Endothelial cell (in vitro differentiated cells): ENCODE data around the gene C6orf136. TPM values are rescaled to one million over a fixed set of nuclear protein-coding genes. Genes with fewer than 3 reads are reported as not detected.
A peak's percentile ranks its signal among the peaks of the same experiment; 100 is the strongest.
"Not testable (repeated sequence)": the region's sequence is repeated elsewhere in the genome, so short reads cannot be mapped to it uniquely, and the experiment has no call there.

Experiments used
- DNase-seq: peaks from one replicate; pipeline ENCODE4 v3.0.0; 2021; ENCODE audit warnings: low spot score
- H3K27ac Mint-ChIP-seq: one replicate; pipeline ENCODE4 v1.8.0; 2021; ENCODE audit warnings: mixed read lengths, inconsistent platforms; ENCODE audit not compliant: unreplicated experiment
- H3K27me3 Mint-ChIP-seq: one replicate; pipeline ENCODE4 v1.8.0; 2021; ENCODE audit warnings: mild to moderate bottlenecking, moderate library complexity, mixed read lengths, inconsistent platforms; ENCODE audit not compliant: unreplicated experiment
- H3K36me3 Mint-ChIP-seq: one replicate; pipeline ENCODE4 v1.8.0; 2021; ENCODE audit warnings: mild to moderate bottlenecking, low read depth, mixed read lengths, inconsistent platforms; ENCODE audit not compliant: unreplicated experiment
- H3K4me1 Mint-ChIP-seq: one replicate; pipeline ENCODE4 v1.8.0; 2021; ENCODE audit warnings: mild to moderate bottlenecking, mixed read lengths, inconsistent platforms; ENCODE audit not compliant: unreplicated experiment
- H3K4me3 Mint-ChIP-seq: one replicate; pipeline ENCODE4 v1.8.0; 2021; ENCODE audit warnings: mild to moderate bottlenecking, mixed read lengths, inconsistent platforms; ENCODE audit not compliant: unreplicated experiment
- H3K9me3 Mint-ChIP-seq: one replicate; pipeline ENCODE4 v1.8.0; 2021; ENCODE audit warnings: mixed read lengths, inconsistent platforms; ENCODE audit not compliant: unreplicated experiment
- total RNA-seq: library from RNA; stranded (reverse); fragmentation: NEBNext Ultra II Directional; extraction: Animal tissue kit (Norgen Biotek cat#: 25700); gene quantifications from one replicate; pipeline ENCODE4 v1.2.1, GENCODE V29; 2021; ENCODE audit not compliant: unreplicated experiment
- TF ChIP-seq, protein P1 (sequence below): fragments of 200-600 bp; sonication (generic); IDR thresholded peaks from one replicate; pipeline ENCODE4 v1.5.0; 2021; ENCODE audit warnings: antibody characterized with exemption; ENCODE audit not compliant: unreplicated experiment

The C6orf136 gene
- total RNA-seq, 1 donor from 2014 or later: 15.1 TPM

DNA sequence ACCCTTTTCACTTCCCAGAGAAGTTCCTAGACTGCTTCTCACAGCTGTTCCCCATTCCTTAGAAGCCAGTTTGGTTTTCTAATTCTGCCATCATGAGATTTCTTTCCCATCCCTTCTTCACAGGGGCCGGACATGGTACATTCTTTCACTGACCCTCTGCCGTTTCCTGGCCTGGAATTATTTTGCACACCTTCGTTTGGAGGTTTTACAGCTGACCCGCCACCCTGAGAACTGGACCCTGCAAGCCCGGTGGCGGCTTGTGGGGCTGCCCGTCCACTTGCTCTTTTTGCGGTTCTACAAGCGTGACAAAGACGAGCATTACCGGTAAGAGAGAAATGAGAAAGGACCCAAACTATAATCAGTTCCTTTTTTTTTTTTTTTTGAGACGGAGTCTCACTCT is 4.2 kb downstream of the C6orf136 start:
- Mint-ChIP-seq H3K27ac (no peak overlapping the region), H3K27me3 (peaks cover 1% of the 10 kb centered on the region), H3K4me3 (no peak overlapping the region), H3K36me3 (peaks cover 38% of the 10 kb centered on the region), H3K9me3 (no peaks in the 10 kb centered on the region), H3K4me1 (peaks cover 19% of the 10 kb centered on the region)
- no peak for DNase-seq
- TF ChIP-seq, protein P1, sequence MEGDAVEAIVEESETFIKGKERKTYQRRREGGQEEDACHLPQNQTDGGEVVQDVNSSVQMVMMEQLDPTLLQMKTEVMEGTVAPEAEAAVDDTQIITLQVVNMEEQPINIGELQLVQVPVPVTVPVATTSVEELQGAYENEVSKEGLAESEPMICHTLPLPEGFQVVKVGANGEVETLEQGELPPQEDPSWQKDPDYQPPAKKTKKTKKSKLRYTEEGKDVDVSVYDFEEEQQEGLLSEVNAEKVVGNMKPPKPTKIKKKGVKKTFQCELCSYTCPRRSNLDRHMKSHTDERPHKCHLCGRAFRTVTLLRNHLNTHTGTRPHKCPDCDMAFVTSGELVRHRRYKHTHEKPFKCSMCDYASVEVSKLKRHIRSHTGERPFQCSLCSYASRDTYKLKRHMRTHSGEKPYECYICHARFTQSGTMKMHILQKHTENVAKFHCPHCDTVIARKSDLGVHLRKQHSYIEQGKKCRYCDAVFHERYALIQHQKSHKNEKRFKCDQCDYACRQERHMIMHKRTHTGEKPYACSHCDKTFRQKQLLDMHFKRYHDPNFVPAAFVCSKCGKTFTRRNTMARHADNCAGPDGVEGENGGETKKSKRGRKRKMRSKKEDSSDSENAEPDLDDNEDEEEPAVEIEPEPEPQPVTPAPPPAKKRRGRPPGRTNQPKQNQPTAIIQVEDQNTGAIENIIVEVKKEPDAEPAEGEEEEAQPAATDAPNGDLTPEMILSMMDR: no peak

DNA sequence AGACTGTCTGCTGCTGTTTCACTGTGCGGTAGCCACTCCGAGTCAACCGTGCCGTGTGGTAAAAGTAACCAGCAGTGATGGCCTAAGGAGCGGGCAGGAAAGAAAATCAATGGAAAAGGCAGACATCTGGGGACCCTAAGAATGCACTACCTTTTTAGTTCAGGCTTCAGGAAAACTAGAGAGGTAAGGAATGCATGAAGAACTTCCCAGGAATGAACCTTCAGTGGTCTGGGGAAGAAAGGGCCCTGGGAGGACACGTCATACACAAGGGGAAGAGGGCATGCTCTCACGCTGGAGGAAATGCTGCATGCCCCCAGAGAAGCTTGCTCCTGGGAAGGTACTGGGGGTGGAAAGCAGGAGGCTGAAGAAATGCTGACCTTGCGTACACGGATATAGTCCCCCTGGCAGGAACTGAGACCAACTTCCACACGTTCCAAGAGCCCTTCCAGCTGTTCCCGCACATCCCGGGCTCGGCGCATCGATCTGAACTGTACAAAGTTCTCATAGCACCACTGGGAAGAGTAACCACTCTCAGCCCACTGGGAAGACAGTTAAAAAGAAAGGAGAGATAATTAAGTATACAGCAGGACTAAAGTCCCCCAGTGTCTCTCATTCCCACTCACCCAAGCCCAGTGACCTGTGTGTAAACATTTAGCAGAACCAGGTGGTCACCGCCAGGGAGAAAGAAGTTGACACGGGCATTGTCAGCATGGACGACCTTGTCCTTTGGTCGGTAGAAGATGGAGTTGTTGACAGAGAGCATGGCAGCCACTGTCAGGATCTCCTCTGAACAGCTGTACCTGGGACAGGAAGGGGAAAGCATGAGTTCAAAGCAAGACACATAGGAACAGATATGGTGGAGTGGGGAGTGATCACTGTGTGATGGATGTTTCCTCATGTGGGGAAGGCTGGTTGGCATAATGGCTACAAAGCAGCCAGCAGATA is 8.1 kb downstream of the C6orf136 start:
- peak overlapping the region; percentile 48 for H3K27ac Mint-ChIP-seq
- H3K27me3 Mint-ChIP-seq: peaks cover 8% of the 10 kb centered on the region
- peaks cover 22% of the 10 kb centered on the region for H3K4me1 Mint-ChIP-seq
- TF ChIP-seq, protein P1: no peak
- no peaks in the 10 kb centered on the region for H3K9me3 Mint-ChIP-seq
- peak overlapping the region; percentile 75 for H3K4me3 Mint-ChIP-seq
- no peak for DNase-seq
- peaks cover 53% of the 10 kb centered on the region for H3K36me3 Mint-ChIP-seq

DNA sequence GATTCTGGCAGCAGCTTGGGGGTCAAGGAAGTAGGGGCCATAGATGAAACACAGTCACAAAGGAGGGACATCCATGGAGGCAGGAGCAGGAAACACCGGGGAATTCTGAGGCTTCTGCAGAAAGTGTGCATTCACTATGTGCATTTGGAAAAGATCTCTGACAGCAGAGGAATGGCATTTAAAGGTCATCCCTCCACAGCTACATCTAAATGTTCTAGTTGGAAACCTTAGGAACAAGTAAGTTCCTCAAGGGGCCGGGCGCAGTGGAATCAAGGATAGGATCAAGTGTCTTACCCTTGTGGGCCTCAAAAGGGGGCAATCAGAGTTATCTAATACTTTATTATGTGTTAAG is 8.8 kb downstream of the C6orf136 start:
- DNase-seq: no peak
- no peaks in the 10 kb centered on the region for H3K9me3 Mint-ChIP-seq
- H3K4me3 Mint-ChIP-seq: peak overlapping the region; percentile 14
- TF ChIP-seq, protein P1: no peak
- peak overlapping the region; percentile 20 for H3K27ac Mint-ChIP-seq
- peaks cover 9% of the 10 kb centered on the region for H3K27me3 Mint-ChIP-seq
- peaks cover 56% of the 10 kb centered on the region for H3K36me3 Mint-ChIP-seq
- peaks cover 22% of the 10 kb centered on the region for H3K4me1 Mint-ChIP-seq

DNA sequence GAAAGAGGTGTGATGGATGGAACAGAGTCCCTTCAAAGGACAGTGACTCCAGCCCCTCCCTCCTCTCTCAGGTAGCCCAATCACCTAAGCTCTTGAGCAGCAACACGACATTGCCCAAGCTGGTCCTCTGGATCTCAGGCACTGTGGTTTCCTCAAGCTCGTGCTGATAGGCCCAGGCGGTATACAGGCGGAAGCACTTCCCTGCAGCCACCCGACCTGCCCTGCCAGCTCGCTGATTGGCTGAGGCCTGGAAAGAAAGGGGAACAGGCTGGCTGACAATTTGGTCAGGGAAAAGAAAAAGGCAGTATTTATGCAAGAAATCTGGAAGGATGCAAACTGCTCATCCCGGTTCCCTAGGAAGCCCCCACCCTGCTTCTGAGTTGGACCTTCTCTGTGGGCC is 9.6 kb downstream of the C6orf136 start:
- H3K4me1 Mint-ChIP-seq: peaks cover 22% of the 10 kb centered on the region
- H3K4me3 Mint-ChIP-seq: no peak overlapping the region
- no peaks in the 10 kb centered on the region for H3K9me3 Mint-ChIP-seq
- peaks cover 9% of the 10 kb centered on the region for H3K27me3 Mint-ChIP-seq
- H3K36me3 Mint-ChIP-seq: peaks cover 58% of the 10 kb centered on the region
- no peak overlapping the region for H3K27ac Mint-ChIP-seq
- TF ChIP-seq, protein P1: no peak
- no peak for DNase-seq

DNA sequence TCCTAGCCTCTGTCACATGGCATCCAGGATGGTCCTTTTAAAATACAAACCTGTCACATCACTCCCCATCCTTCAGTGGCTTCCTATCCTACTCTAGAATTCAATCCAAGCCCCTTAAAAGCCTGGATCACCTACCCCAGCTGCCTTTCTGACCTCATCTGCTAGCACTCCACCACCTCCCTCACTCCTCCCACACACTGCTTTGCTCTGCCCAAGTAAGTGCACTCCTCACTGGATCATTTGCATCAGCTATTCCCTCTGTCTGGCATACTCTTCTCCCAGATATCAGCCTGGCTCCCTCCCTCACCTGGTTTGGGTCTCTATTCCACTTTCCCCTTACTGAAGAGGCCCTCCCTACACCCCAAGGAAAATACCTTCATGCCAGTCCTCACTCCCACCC is 10.5 kb downstream of the C6orf136 start:
- Mint-ChIP-seq H3K4me1 (peaks cover 22% of the 10 kb centered on the region), H3K27ac (peak overlapping the region; percentile 89), H3K9me3 (no peaks in the 10 kb centered on the region), H3K4me3 (peak overlapping the region; percentile 61), H3K27me3 (peaks cover 11% of the 10 kb centered on the region), H3K36me3 (peaks cover 60% of the 10 kb centered on the region)
- DNase-seq: no peak
- TF ChIP-seq, protein P1: no peak

DNA sequence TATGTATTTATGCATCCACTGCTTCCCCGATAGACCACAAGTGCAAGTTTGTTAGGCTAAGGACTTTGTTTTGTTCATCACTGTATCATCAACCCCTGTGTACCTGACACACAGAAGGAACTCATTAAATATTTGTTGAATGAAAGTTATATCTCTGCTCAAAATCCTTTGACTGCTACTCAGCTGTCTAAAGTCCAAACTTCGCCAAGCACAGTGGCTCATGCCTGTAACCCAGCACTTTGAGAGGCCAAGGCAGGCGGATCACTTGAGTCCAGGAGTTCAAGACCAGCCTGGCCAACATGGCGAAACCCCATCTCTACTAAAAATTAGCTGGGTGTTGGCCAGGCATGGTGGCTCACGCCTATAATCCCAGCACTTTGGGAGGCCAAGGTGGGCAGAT is 11.0 kb downstream of the C6orf136 start:
- Mint-ChIP-seq H3K27me3 (peaks cover 12% of the 10 kb centered on the region), H3K4me3 (peak overlapping the region; percentile 61), H3K27ac (peak overlapping the region; percentile 89), H3K4me1 (peaks cover 22% of the 10 kb centered on the region), H3K36me3 (peaks cover 60% of the 10 kb centered on the region)
- H3K9me3 Mint-ChIP-seq, DNase-seq: not testable (repeated sequence)
